AG04449 (cell line): ENCODE data around the gene BRCA1.

Source experiments
- CTCF ChIA-PET: fragments of 350-600 bp; formaldehyde crosslinking; extraction: SDS; loops from one replicate; lab custom pipeline; 2021; ENCODE audit warnings: antibody characterized with exemption; lab: Yijun Ruan, JAX
- POLR2A ChIA-PET: fragments of 400-600, 350-600 bp; formaldehyde crosslinking; extraction: SDS; loops from one replicate; lab custom pipeline; 2020; ENCODE audit warnings: antibody characterized with exemption, inconsistent platforms; lab: Yijun Ruan, JAX
- DNase-seq: peaks from one replicate; pipeline ENCODE4 v3.0.0-alpha.2; 2010; ENCODE audit warnings: low read depth, low spot score
- H3K4me3 ChIP-seq: 2 replicates; pipeline ENCODE4 v1.5.1; 2011; ENCODE audit warnings: low read depth, mild to moderate bottlenecking, control low read depth, low read length
- TF ChIP-seq, protein P1 (sequence below): IDR thresholded peaks from one replicate; pipeline ENCODE4 v1.5.1; 2011; ENCODE audit warnings: mild to moderate bottlenecking, moderate library complexity, low read length, control low read depth, inconsistent platforms; ENCODE audit not compliant: insufficient read depth; ENCODE audit errors: missing control alignments

The BRCA1 gene

DNA sequence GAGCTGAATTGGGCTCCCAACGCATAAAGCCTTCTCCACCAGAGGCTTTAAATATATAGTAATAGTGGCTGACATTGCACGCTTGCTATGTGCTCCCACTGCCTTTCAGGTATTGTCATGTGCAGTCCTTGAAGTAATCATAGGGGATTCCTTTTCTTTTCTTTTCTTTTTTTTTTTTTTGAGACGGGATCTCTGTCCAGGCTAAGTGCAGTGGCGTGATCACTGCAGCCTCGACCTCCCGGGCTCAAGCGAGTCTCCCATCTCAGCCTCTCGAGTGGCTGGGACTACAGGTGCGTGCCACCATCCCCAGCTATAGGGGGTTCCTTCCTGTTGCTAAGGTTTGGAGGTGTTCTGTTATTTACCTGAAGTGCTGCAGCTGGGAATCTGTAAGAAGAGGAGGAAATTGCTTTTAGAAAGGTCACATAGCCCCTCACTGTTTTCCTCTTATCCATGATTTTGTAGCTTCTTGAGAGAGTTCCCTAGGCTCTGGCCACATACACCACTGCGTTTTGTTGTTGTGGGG lies 126.1 kb downstream of the BRCA1 start:
- TF ChIP-seq, protein P1, sequence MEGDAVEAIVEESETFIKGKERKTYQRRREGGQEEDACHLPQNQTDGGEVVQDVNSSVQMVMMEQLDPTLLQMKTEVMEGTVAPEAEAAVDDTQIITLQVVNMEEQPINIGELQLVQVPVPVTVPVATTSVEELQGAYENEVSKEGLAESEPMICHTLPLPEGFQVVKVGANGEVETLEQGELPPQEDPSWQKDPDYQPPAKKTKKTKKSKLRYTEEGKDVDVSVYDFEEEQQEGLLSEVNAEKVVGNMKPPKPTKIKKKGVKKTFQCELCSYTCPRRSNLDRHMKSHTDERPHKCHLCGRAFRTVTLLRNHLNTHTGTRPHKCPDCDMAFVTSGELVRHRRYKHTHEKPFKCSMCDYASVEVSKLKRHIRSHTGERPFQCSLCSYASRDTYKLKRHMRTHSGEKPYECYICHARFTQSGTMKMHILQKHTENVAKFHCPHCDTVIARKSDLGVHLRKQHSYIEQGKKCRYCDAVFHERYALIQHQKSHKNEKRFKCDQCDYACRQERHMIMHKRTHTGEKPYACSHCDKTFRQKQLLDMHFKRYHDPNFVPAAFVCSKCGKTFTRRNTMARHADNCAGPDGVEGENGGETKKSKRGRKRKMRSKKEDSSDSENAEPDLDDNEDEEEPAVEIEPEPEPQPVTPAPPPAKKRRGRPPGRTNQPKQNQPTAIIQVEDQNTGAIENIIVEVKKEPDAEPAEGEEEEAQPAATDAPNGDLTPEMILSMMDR, result no peak
- DNase-seq, result no peak
- ChIA-PET CTCF (interaction anchor here (0.9 to 3.0 kb wide), 12 partner anchors 8 to 421 kb away, joined by 3 to 35 read pairs (median 6); partner anchors contain the start of genes IFI35, PTGES3L and VAT1), POLR2A (interaction anchor here (0.9 to 1.8 kb wide), 7 partner anchors 8 to 213 kb away, joined by 3 to 22 read pairs (median 6); partner anchors contain the start of genes AARSD1, IFI35, TMEM106A and VAT1)
- peak overlapping the region; percentile 93 for H3K4me3 ChIP-seq

DNA sequence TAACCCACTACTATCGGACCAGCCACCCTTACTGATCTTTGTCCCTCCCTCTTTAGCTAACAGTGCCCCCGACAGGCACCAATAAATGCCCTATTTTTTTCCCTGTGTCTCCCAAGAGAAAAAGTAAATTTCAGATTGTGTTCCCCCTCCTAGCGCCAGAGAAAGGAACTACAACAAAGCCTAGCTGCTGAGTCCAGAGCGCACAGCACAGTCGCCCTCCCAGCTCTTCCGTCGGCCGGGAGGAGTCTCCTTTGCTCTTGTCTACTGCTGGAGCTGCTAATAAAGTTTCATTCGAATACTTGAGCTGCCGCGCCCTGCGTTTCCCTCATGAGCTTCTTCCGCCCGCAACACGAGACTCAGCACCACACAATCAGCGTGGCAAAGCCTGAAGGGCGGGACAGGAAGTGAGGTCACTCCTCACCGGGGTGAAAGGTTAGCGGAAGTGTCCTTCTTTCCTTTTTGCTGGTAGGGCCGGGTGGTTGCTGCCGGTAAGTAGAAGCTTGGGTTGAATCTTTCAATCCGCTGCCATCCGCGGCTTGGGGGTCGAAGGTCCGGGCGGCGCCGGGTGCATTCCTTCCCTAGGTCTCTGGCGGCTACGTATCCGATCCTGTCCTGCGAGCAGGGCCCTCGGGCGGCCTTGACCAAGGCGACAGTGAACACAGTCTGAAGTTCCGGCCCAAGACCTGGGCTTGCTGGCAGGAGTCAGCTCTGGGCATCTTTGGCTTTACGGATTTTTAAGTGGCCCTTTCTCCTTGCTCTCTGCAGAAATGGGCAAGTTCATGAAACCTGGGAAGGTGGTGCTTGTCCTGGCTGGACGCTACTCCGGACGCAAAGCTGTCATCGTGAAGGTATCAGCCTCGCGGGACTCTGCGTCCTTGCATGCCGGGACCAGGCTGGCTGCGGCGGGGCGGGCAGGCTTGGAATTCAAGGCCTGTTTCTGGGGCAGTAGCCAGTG lies 126.9 kb downstream of the BRCA1 start, which contains the start of gene RPL27:
TSS of gene RPL27 (plus strand) at position 436 of the 955 bp plus-strand sequence. CDS start at position 768, 332 bp downstream.
- H3K4me3 ChIP-seq, result peak within 1 kb of the TSS; percentile 93
- DNase-seq, result peak; percentile 100
- CTCF ChIA-PET, result interaction anchor here (0.7 to 3.0 kb wide), 29 partner anchors 8 to 420 kb away, joined by 3 to 35 read pairs (median 4); partner anchors contain the start of genes AOC2, BECN1, IFI35 and PTGES3L
- TF ChIP-seq, protein P1, result peak; percentile 65
- POLR2A ChIA-PET, result interaction anchor here (0.8 to 1.8 kb wide), 17 partner anchors 9 to 317 kb away, joined by 3 to 22 read pairs (median 4); partner anchors contain the start of genes AARSD1, BRCA1, IFI35 and PTGES3L

DNA sequence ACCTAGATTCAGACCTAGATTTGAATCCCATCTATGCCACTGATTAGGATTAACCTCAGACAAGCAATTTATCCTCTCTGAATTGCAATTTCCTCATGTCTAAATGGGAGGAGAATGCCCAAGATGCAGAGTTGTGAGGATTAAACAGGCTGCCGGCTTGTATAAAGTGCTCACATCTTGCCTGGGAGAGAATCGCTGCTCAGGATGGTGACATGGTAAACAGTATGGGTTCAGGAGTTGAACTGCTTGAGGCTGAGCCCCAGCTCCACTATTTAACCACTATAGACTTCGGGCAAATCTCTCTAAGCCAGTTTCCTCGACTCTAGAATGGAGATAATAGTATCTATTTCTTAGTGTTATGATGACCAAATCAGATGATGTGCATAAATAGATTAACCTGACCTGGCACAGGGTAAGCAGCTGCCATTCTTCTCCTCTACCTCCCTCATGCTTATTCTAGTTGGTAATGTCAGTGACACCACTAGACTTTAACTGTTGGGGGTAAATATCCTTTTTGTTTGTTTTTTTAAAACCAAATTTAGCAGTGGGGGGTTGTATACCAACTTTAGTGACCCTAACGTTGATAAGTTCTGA lies 127.7 kb downstream of the BRCA1 start:
- DNase-seq, result no peak
- TF ChIP-seq, protein P1, result no peak
- CTCF ChIA-PET, result interaction anchor here (0.7 to 3.0 kb wide), 27 partner anchors 9 to 419 kb away, joined by 3 to 35 read pairs (median 4); partner anchors contain the start of genes AOC2, BECN1, IFI35 and PTGES3L
- H3K4me3 ChIP-seq, result peak overlapping the region; percentile 32
- POLR2A ChIA-PET, result interaction anchor here (0.7 to 1.8 kb wide), 15 partner anchors 10 to 318 kb away, joined by 3 to 22 read pairs (median 5); partner anchors contain the start of genes AARSD1, BRCA1, IFI35 and PTGES3L
